NCI-H1436 treated with DMSO at 0.1 percent for 48 hours (cell line): Measurements from ENCODE around the gene LPAR1.
"Not testable (repeated sequence)": the region's sequence is repeated elsewhere in the genome, so short reads cannot be mapped to it uniquely, and the experiment has no call there.

Source experiments
- DNase-seq: peaks from one replicate; lab custom pipeline; 2025; lab: John Stamatoyannopoulos, UW

The LPAR1 gene

GRCh38 chr9:110874963-110875674, 163.2 kb downstream of the LPAR1 start:
- DNase-seq = no peak

- no peak for DNase-seq
These were observed 165.3 kb downstream of the LPAR1 start for GRCh38 chr9:110872920-110873319.

GRCh38 chr9:110871736-110872135, 166.5 kb downstream of the LPAR1 start:
- no peak for DNase-seq

DNA sequence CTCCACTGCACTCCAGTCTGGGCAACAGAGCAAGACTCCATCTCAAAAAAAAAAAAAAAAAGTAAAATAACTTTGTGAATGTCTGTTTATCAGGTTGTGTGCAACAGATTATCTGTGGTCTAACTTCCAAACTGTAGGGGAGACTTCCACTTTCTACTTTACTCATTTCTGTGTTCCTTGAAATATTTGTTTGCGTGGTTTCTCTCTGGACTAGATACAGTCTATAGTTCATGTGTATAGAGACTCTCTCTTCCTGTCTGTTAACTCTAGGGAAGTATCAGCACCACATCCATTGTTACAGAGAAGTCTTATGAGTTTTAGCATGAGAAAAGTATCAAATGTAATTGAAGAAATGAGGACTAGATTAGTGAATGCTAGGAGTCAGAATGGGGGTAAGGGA, 168.3 kb downstream of the LPAR1 start:
- no peak for DNase-seq

- no peak for DNase-seq
These were observed 174.3 kb downstream of the LPAR1 start for GRCh38 chr9:110864011-110864410.

DNA sequence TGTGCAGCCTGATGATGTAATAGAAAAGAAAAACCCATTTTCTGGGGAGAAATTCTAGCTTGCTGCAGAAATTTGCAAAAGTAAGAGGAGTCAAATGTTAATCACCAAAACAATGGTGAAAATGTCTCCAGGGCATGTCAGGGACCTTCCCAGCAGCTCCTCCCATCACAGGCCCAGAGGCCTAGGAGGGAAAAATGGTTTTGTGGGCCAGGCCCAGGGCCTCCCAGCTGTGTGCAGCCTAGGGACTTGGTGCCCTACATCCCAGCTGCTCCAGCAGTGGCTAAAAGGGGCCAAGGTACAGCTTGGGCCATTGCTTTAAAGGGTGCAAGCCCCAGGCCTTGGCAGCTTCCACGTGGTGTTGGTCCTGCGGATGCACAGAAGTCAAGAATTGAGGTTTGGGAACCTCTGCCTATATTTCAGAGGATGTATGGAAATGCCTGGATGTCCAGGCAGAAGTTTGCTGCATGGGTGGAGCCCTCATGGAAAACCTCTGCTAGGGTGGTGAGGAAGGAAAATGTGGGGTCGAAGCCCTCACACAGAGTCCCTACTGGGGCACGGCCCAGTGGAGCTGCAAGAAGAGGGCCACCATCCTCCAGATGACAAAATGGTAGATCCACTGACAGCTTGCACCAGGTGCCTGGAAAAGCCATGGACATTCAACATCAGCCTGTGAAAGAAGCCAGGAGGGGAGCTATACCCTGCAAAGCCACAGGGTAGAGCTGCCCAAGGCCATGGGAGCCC, 176.7 kb downstream of the LPAR1 start:
- not testable (repeated sequence) for DNase-seq

GRCh38 chr9:110856772-110857171, 181.5 kb downstream of the LPAR1 start:
- no peak for DNase-seq

DNA sequence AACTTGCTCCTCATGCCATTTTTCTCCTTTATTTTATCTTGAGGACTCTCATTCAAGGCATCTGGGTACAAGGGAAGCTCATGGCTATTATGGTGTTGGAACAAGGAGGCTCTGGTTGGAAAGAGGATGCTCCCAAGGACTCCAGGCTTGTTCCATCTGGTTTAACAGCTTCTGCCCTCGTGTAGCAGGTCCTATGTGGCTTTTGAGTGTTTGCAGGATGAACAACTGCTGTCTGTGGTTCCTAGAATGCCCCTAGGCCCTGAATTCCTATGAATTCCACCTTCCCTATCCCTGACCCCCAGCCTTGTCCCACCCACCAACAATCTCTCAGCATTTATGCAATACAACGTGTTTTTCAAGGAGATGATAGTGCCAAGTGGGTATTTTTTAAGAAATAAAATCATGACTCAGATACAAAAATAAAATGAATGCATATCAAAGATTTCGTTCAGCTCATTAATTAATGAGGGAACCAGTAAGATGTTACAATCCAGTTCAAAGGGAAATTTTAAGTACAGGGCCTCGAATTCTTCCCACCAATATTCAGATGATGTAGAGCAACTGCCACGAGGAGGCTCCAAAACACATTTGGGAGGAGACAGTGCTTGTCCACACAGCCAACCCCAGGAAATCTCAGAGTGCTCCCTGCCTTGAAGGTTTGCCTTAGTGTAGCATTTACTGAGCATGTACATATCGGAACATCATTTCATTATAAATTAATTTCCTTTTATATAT, 187.7 kb downstream of the LPAR1 start:
- DNase-seq = no peak

DNA sequence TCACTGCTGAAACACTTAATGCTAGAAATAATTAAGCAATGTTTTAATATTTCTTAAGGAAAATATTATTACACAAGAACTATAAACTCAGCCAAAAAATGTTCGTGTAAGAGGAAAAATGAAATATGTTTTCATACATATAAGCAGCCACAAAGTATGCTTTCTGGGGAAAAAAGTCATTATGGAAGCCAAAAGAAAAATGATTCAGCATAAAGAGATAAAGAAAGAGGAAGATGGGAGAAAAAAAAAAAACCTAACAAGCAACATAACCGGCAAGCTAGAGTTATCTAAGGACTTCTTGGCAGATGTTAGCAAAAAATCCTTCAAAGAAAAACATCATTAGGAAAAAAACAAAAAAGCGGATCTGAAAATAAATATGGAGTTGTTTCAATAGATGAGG, 190.6 kb downstream of the LPAR1 start:
- no peak for DNase-seq

DNA sequence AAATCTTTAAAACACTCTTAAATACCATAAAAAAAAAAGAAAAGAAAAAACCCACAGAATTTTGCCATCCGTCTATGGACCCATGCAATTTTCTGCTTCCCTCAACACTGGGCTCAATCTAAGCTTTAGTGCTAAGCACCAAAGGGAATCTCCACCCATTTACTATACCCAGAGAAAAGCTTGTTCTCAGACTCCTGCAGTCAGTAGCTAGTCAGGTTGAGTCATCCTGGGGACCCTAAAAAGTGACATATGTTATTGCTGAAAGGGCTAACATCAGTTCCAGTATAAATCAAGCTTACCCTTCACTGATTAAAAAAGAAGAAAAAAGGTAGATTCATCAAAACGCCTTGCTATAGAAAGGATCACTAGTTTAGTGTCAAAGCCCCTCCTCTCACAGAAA, 192.1 kb downstream of the LPAR1 start:
- DNase-seq = no peak

DNA sequence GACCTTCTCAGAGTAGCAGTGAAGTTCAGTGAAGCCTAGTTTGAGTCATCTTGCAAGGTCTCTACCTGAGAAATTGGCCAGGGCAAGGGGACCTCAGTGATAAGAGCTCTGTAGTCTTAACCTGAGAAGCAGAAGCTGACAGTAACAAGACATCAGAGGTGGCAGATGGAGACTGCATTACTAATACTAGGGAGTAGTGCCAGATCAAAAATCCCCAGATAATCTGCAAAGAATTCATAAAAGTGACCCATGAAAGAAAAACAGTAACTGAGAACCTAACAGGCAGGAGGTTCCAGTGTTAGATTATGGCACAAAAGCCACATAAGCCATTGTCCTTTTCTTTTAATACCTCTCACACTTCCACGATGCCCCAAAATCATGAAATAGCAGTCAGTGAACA, 194.1 kb downstream of the LPAR1 start:
- DNase-seq = no peak

DNA sequence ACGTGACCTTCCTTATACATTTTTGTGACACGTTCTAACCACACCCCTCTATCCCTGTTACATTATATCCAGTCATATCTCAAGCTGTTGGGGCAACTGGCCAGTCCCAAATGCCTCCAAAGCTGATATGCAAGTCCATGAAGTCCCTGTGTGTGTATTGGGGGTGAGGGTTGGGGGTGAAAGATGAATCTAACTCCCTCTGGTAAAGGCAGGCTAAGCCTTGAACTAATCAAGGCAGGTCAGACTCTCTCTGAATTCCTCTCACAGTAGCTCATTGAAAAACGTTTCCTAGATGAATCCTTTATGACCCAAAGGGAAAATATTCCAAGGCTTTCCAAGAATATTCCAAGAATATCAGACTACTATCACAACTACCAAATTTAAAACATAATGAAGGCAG, 195.3 kb downstream of the LPAR1 start:
- DNase-seq = no peak

DNA sequence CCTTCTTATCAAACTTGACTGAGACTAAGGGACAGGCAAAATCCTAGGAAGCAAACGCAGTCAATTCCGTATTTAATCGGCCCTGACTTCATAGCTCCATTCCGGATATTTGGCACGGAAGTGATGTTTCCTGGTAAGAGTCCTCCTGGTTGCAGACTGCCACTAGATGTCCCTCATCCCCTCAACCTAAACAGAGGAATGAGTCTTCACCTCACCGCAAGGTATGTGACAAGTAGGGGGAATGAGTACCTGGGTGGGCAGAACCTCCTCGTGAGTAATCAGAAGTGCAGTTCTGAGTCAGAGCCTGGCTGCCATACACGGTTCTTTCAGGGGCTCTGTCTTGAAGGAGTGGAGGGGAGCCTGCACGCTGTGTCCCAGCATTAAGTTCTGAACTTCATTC, 196.1 kb downstream of the LPAR1 start:
- DNase-seq = no peak

GRCh38 chr9:110837401-110838005, 200.8 kb downstream of the LPAR1 start:
- no peak for DNase-seq

GRCh38 chr9:110835859-110836271, 202.4 kb downstream of the LPAR1 start:
- no peak for DNase-seq

GRCh38 chr9:110835404-110835803, 202.9 kb downstream of the LPAR1 start:
- DNase-seq = no peak

DNA sequence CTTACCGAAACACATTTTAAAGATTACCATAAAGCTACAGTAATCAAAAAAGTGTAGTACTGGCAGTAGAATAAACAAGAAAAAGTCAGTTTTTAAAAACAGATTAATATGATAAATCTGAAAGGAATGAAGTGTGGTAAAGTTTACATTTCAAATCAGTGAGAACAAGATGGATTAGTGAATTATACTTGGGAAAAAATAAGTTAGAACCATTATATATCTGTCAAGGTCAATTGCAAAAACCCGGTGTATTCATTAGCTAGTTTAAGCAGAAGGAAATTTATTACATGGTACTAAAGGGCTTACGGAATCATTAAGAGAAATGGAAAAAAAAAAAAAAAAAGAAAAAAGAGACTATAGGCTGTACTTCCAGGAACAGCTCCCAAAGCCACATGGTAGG, 205.3 kb downstream of the LPAR1 start:
- no peak for DNase-seq

DNA sequence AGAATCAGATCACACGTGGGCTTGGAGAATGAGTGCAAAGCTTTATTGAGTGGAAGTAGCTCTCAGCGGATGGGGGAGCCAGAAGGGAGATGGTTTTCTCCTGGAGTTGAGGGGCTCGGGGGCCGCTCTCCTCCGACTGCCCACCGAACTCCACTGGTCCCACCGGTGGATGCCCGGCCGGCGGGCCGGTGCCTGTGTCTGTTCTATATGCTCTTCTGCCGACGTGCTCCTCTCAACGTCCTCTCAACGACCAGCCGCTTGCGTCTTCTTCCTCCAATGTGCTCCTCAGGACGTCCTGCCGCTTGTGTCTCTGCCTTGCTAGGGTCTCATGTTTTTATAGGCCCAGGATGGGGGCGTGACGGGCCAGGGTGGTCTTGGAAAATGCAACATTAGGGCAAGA, 207.8 kb downstream of the LPAR1 start:
- no peak for DNase-seq

DNA sequence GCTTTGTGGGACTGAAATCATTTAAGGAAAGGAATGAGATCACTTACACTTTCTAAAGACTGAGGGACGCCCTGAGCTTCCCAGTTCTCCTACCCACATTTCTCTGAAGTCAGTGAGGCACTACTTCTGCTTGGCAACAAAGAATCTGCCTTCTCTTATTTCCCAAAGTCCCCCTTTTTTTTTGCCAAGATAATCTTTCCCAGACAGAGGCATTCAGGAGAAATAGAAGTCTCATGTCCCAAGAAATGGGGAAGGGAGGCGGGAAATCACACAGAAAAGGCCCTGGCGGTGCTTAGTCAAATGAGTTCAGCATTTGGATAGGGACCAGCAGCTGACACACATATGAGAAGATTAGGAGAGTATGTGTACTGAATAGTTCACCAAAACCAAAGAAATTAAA, 210.0 kb downstream of the LPAR1 start:
- DNase-seq = no peak

DNA sequence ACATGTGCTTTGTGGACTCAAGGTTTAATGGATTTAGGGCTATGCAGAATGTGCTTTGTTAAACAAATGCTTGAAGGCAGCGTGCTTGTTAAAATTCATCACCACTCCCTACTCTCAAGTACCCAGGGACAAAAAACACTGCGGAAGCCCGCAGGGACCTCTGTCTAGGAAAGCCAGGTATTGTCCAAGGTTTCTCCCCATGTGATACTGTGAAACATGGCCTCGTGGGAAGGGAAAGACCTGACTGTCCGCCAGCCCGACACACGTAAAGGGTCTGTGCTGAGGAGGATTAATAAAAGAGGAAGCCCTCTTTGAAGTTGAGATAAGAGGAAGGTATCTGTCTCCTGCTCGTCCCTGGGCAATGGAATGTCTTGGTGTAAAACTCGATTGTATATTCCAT, 211.9 kb downstream of the LPAR1 start:
- not testable (repeated sequence) for DNase-seq

- DNase-seq = no peak
These were observed 212.3 kb downstream of the LPAR1 start for GRCh38 chr9:110825950-110826349.

DNA sequence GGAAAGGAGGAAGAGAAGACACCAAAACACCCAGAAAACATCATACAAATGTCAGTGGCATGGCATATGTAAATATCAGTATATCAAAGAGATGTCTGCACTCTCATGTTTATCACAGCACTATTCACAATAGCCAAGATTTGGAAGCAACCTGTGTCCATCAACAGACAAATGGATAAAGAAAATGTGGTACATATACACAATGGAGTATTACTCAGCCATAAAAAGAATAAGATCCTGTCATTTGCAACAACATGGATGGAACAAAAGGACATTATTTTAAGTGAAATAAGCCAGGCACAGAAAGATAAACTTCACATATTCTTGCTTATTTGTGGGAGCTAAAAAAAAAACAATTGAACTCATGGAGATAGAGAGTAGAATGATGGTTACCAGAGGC, 213.1 kb downstream of the LPAR1 start:
- DNase-seq = not testable (repeated sequence)
